Islet of Langerhans (tissue), 1 donor: Measurements from ENCODE around the gene CNFN.

ENCODE experiments used
- FAIRE-seq: peaks from one replicate; lab custom pipeline; 2011; peaks lifted over from hg19 to GRCh38; lab: Jason Lieb, UNC

Gene CNFN

GRCh38 chr19:42374826-42375376, 15.2 kb downstream of the CNFN start:
- no peak for FAIRE-seq

- FAIRE-seq = no peak
Measured at GRCh38 chr19:42370626-42371175, 19.4 kb downstream of the CNFN start.

GRCh38 chr19:42370068-42370520, 20.0 kb downstream of the CNFN start:
- no peak for FAIRE-seq

- FAIRE-seq = no peak
Measured at GRCh38 chr19:42369433-42370067, 20.5 kb downstream of the CNFN start.

GRCh38 chr19:42368765-42369164, 21.3 kb downstream of the CNFN start:
- FAIRE-seq = no peak

GRCh38 chr19:42368360-42368759, 21.7 kb downstream of the CNFN start:
- FAIRE-seq = no peak

- no peak for FAIRE-seq
Measured at GRCh38 chr19:42367929-42368328, 22.2 kb downstream of the CNFN start.

- FAIRE-seq = no peak
Measured at GRCh38 chr19:42366673-42367072, 23.4 kb downstream of the CNFN start.

GRCh38 chr19:42363614-42364346, 26.3 kb downstream of the CNFN start:
- no peak for FAIRE-seq

- no peak for FAIRE-seq
Measured at GRCh38 chr19:42362891-42363440, 27.1 kb downstream of the CNFN start.

- FAIRE-seq = no peak
Measured at GRCh38 chr19:42362342-42362741, 27.8 kb downstream of the CNFN start.

GRCh38 chr19:42361545-42361910, 28.6 kb downstream of the CNFN start:
- no peak for FAIRE-seq

- no peak for FAIRE-seq
Measured at GRCh38 chr19:42360787-42361544, 29.1 kb downstream of the CNFN start.

GRCh38 chr19:42357290-42357689, 32.8 kb downstream of the CNFN start:
- no peak for FAIRE-seq

GRCh38 chr19:42356686-42357085, 33.4 kb downstream of the CNFN start:
- FAIRE-seq = no peak

GRCh38 chr19:42355896-42356295, 34.2 kb downstream of the CNFN start:
- FAIRE-seq = no peak

GRCh38 chr19:42353341-42354015, 36.6 kb downstream of the CNFN start:
- no peak for FAIRE-seq

GRCh38 chr19:42352301-42353259, 37.5 kb downstream of the CNFN start:
- FAIRE-seq = no peak

- FAIRE-seq = no peak
Measured at GRCh38 chr19:42351079-42351735, 38.9 kb downstream of the CNFN start.

- no peak for FAIRE-seq
Measured at GRCh38 chr19:42350417-42350816, 39.7 kb downstream of the CNFN start.
